Ectodermal cell (in vitro differentiated cells): Measurements from ENCODE around the gene ZFHX3.

Source experiments
- H3K27ac ChIP-seq: 2 replicates; pipeline ENCODE4 v1.7.0; 2013; ENCODE audit warnings: mild to moderate bottlenecking, low read depth, low read length; ENCODE audit not compliant: insufficient read depth, poor library complexity, severe bottlenecking
- H3K27me3 ChIP-seq: 2 replicates; pipeline ENCODE4 v1.7.0; 2013; ENCODE audit warnings: mild to moderate bottlenecking, low read length; ENCODE audit not compliant: insufficient read depth, control insufficient read depth, poor library complexity, severe bottlenecking
- H3K36me3 ChIP-seq: one replicate; pipeline ENCODE4 v1.7.0; 2013; ENCODE audit warnings: low read length; ENCODE audit not compliant: control insufficient read depth, insufficient read depth
- H3K4me1 ChIP-seq: one replicate; pipeline ENCODE4 v1.7.0; 2013; ENCODE audit warnings: low read length; ENCODE audit not compliant: control insufficient read depth, insufficient read depth
- H3K4me3 ChIP-seq: 2 replicates; pipeline ENCODE4 v1.7.0; 2013; ENCODE audit warnings: low read depth, low read length, control low read depth; ENCODE audit not compliant: insufficient read depth
- H3K9me3 ChIP-seq: 2 replicates; pipeline ENCODE4 v1.7.0; 2013; ENCODE audit warnings: mild to moderate bottlenecking, low read length, moderate library complexity; ENCODE audit not compliant: control insufficient read depth
- WGBS, 2 experiments: methylation state at CpG; one replicate each; pipeline ENCODE4 v1.1.7; 2013; ENCODE audit warnings: missing lambda C conversion rate in 2 of 2; 5-methylcytosine and 5-hydroxymethylcytosine counted together

Gene ZFHX3

DNA sequence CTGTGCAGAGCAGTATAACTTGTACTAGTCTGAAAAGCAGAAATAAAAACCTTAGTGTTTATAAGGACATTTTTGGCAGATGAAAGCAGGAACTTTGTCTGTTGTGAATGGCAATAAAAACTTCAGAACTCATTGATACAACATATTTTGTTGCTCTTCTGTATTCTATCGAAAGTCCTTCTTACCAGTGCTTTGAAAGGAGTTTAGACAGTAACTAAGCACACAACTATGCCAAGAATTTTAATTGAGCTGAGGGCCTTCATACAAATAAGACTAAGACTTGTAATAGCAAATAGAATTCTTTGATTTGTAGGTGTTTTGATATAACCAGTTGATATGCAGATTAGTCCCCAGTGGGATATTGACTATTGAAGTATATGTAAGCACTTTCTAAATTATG is 308.4 kb downstream of the ZFHX3 start:
- 83 to 91% methylated on average over 1 of the region's 1 CpG for WGBS, 2 experiments
- no peak overlapping the region for H3K27ac ChIP-seq

DNA sequence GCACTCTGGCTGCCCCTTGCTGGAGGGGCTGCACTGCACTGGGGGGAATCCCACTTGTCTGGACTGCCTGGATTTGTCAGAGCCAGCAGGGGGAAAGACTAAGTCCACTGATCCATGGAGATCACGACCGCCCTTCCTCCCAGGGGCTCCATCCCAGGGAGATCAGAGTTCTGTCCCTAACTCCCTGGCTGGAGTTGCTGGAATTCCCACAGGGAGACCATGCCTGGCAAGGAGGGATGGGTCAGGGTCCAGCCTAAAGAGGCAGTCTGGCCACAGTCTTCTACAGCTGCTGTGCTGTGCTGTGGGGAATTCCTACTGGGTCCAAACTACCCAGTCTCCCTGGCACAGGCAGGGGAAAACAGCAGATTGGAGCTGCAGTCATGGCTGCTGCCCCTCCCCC is 311.9 kb downstream of the ZFHX3 start:
- peaks cover 8% of the 10 kb centered on the region for H3K4me1 ChIP-seq
- no peaks in the 10 kb centered on the region for H3K27me3 ChIP-seq
- no peak overlapping the region for H3K4me3 ChIP-seq
- peak overlapping the region; percentile 16 for H3K27ac ChIP-seq
- no peaks in the 10 kb centered on the region for H3K36me3 ChIP-seq
- no peaks in the 10 kb centered on the region for H3K9me3 ChIP-seq
- WGBS, 2 experiments, result 54 to 59% methylated on average over 2 of the region's 2 CpGs

More for the DNA sequence above, 308.4 kb downstream of the ZFHX3 start:
- H3K9me3 ChIP-seq, result no peaks in the 10 kb centered on the region
- no peak overlapping the region for H3K4me3 ChIP-seq
- no peaks in the 10 kb centered on the region for H3K27me3 ChIP-seq
- peaks cover 8% of the 10 kb centered on the region for H3K4me1 ChIP-seq
- H3K36me3 ChIP-seq, result no peaks in the 10 kb centered on the region
